Esophagus muscularis mucosa (tissue), 4 donors: ENCODE measurements around the gene PDGFC. TPM values are rescaled to one million over a fixed set of nuclear protein-coding genes. Genes with fewer than 3 reads are reported as not detected.

Source experiments
- DNase-seq: peaks from one replicate; pipeline ENCODE4 v3.0.0-alpha.2; 2017; ENCODE audit errors: extremely low spot score
- H3K27ac ChIP-seq, 4 donors: fragments of 200-600 bp; sonication (generic); replicated peaks in 1 of 4; 1 replicate in 3 of 4; 2 replicates in 1 of 4; pipeline ENCODE4 v1.5.1; 2016 to 2019; ENCODE audit warnings: mild to moderate bottlenecking in 1 of 4
- H3K27me3 ChIP-seq, 4 donors: fragments of 200-600 bp; sonication (generic); one replicate each; pipeline versions ENCODE4 v1.5.1 to v1.6.0; 2016 to 2019
- H3K36me3 ChIP-seq, 4 donors: fragments of 200-600 bp; sonication (generic); one replicate each; pipeline ENCODE4 v1.5.1; 2016 to 2019
- H3K4me1 ChIP-seq, 4 donors: fragments of 200-600 bp; sonication (generic); one replicate each; pipeline ENCODE4 v1.5.1; 2016 to 2019
- H3K4me3 ChIP-seq, 4 donors: fragments of 200-600 bp; sonication (generic); 1 replicate in 2 of 4; 2 replicates in 2 of 4; pipeline ENCODE4 v1.5.1; 2016 to 2019; ENCODE audit warnings: mild to moderate bottlenecking in 4 of 4, moderate library complexity in 1 of 4
- H3K9me3 ChIP-seq, 4 donors: fragments of 200-600 bp; sonication (generic); 1 replicate in 3 of 4; 2 replicates in 1 of 4; pipeline ENCODE4 v1.5.1; 2016 to 2019
- CTCF ChIP-seq, 3 experiments: fragments of 200-600 bp in 2 of 3; fragments of 450-650 bp in 1 of 3; sonication (generic) in 2 of 3; IDR thresholded peaks; one replicate each; pipeline ENCODE4 v1.5.1; 2017 to 2019; ENCODE audit warnings: antibody characterized with exemption in 3 of 3, mild to moderate bottlenecking in 2 of 3, moderate library complexity in 1 of 3
- EP300 ChIP-seq: sonication (generic); formaldehyde crosslinking; IDR thresholded peaks from one replicate; pipeline ENCODE4 v1.6.1; 2017; ENCODE audit warnings: antibody characterized with exemption
- POLR2A ChIP-seq: fragments of 450-650 bp; IDR thresholded peaks from one replicate; pipeline ENCODE4 v1.6.1; 2017; ENCODE audit warnings: antibody characterized with exemption, moderate library complexity, mild to moderate bottlenecking, low read depth
- POLR2AphosphoS5 ChIP-seq, 2 donors: sonication (generic); formaldehyde crosslinking; IDR thresholded peaks; one replicate each; pipeline ENCODE4 v1.6.1; 2017; ENCODE audit warnings: antibody characterized with exemption in 2 of 2
- WGBS: methylation state at CpG from one replicate; pipeline ENCODE4 v1.1.5; 2018; 5-methylcytosine and 5-hydroxymethylcytosine counted together
- intact Hi-C: fragments of 100-400 bp; cut with DNase I; formaldehyde crosslinking; loops from one replicate; pipeline ENCODE4 v1.15.1; 2023
- total RNA-seq, 4 donors: library from RNA; depleted of rRNA; stranded (reverse); fragments of >200 nt; gene quantifications; one replicate each; pipeline versions ENCODE4 v1.1.0 to v1.2.1, GENCODE V29; 2016

The PDGFC gene
- total RNA-seq, 4 donors from 2014 or later, result 25.3 to 38.3 (median 30.0) TPM

GRCh38 chr4:156906325-156906724 lies 65.3 kb downstream of the PDGFC start:
- 12% methylated on average over 2 of the region's 2 CpGs for WGBS
- DNase-seq, result no peak
- H3K27me3 ChIP-seq, result no peaks in the 10 kb centered on the region
- no peaks in the 10 kb centered on the region for H3K9me3 ChIP-seq
- no peak overlapping the region for H3K27ac ChIP-seq
- no peaks in the 10 kb centered on the region for H3K36me3 ChIP-seq
- TF ChIP-seq POLR2A (no peak), POLR2AphosphoS5 (IDR thresholded peaks at IDR 0.05) (no peak), EP300 (no peak), CTCF (IDR thresholded peaks at IDR 0.05) (no peak)
- H3K4me1 ChIP-seq, result peaks cover 4 to 37% (median 25%) of the 10 kb centered on the region in 4 donors
- H3K4me3 ChIP-seq, result no peak overlapping the region
- intact Hi-C loops, result no loop called here

- 86% methylated on average over 3 of the region's 3 CpGs for WGBS
- Histone ChIP-seq H3K36me3 (no peaks in the 10 kb centered on the region), H3K27me3 (no peaks in the 10 kb centered on the region), H3K9me3 (no peaks in the 10 kb centered on the region), H3K4me3 (no peak overlapping the region), H3K4me1 (peaks cover 4 to 31% (median 21%) of the 10 kb centered on the region in 4 donors), H3K27ac (no peak overlapping the region)
- intact Hi-C loops, result no loop called here
- TF ChIP-seq POLR2A, result no peak
- no peak for TF ChIP-seq CTCF (IDR thresholded peaks at IDR 0.05)
- TF ChIP-seq POLR2AphosphoS5 (IDR thresholded peaks at IDR 0.05), result no peak
- TF ChIP-seq EP300, result no peak
- DNase-seq, result no peak
Observed at GRCh38 chr4:156901871-156902270, 69.7 kb downstream of the PDGFC start.

GRCh38 chr4:156898373-156899117 lies 73.1 kb downstream of the PDGFC start:
- Histone ChIP-seq H3K27me3 (no peaks in the 10 kb centered on the region), H3K36me3 (no peaks in the 10 kb centered on the region), H3K9me3 (no peaks in the 10 kb centered on the region), H3K27ac (no peak overlapping the region), H3K4me3 (no peak overlapping the region), H3K4me1 (peaks cover 4 to 9% (median 6%) of the 10 kb centered on the region in 4 donors)
- TF ChIP-seq POLR2AphosphoS5 (IDR thresholded peaks at IDR 0.05) (no peak), EP300 (no peak), POLR2A (no peak), CTCF (IDR thresholded peaks at IDR 0.05) (no peak)
- no peak for DNase-seq
- intact Hi-C loops, result no loop called here
- 58% methylated on average over 3 of the region's 3 CpGs for WGBS

GRCh38 chr4:156896527-156896926 lies 75.1 kb downstream of the PDGFC start:
- DNase-seq, result no peak
- Histone ChIP-seq H3K9me3 (no peaks in the 10 kb centered on the region), H3K36me3 (no peaks in the 10 kb centered on the region), H3K27me3 (no peaks in the 10 kb centered on the region), H3K27ac (no peak overlapping the region), H3K4me3 (no peak overlapping the region), H3K4me1 (peaks cover under 1 to 5% (median 4%) of the 10 kb centered on the region in 4 donors)
- 59% methylated on average over 1 of the region's 1 CpG for WGBS
- intact Hi-C loops, result no loop called here
- TF ChIP-seq CTCF (IDR thresholded peaks at IDR 0.05), result no peak
- TF ChIP-seq POLR2A, result no peak
- no peak for TF ChIP-seq POLR2AphosphoS5 (IDR thresholded peaks at IDR 0.05)
